RWPE2 (cell line): ENCODE results near the gene ITPKB.
A peak's percentile ranks its signal among the peaks of the same experiment; 100 is the strongest.
"Not testable (repeated sequence)": the region's sequence is repeated elsewhere in the genome, so short reads cannot be mapped to it uniquely, and the experiment has no call there.

Experiments
- ATAC-seq: fragments of 200-7000 bp; cut with Tn5 transposase; 3 replicates; pipeline ENCODE4 v1.9.1; 2021; ENCODE audit warnings: low read depth
- DNase-seq: peaks from one replicate; pipeline ENCODE4 v3.0.0-alpha.2; 2020; ENCODE audit warnings: low spot score
- H3K27ac ChIP-seq: fragments of 450-650 bp; 2 replicates; pipeline ENCODE4 v1.5.1; 2017; ENCODE audit warnings: mild to moderate bottlenecking; ENCODE audit not compliant: poor library complexity, severe bottlenecking
- H3K27me3 ChIP-seq: fragments of 250-450 bp; sonication (Bioruptor Pico); 2 replicates; pipeline ENCODE4 v1.5.1; 2021; ENCODE audit warnings: mild to moderate bottlenecking, moderate library complexity; ENCODE audit not compliant: insufficient read depth, poor library complexity, severe bottlenecking
- H3K36me3 ChIP-seq: fragments of 250-450 bp; sonication (Bioruptor Pico); 2 replicates; pipeline ENCODE4 v1.5.1; 2020; ENCODE audit warnings: low read depth, mild to moderate bottlenecking, moderate library complexity
- H3K4me1 ChIP-seq: fragments of 250-450 bp; sonication (Bioruptor Pico); 2 replicates; pipeline ENCODE4 v1.5.1; 2021; ENCODE audit warnings: mild to moderate bottlenecking, moderate library complexity; ENCODE audit not compliant: insufficient read depth, poor library complexity, severe bottlenecking
- H3K4me3 ChIP-seq: fragments of 250-450 bp; sonication (Bioruptor Pico); 2 replicates; pipeline ENCODE4 v1.5.1; 2021; ENCODE audit warnings: mild to moderate bottlenecking, moderate library complexity; ENCODE audit not compliant: severe bottlenecking
- H3K9me3 ChIP-seq: fragments of 250-450 bp; sonication (Bioruptor Pico); 2 replicates; pipeline ENCODE4 v1.5.1; 2021; ENCODE audit warnings: mild to moderate bottlenecking, moderate library complexity; ENCODE audit not compliant: severe bottlenecking
- CTCF ChIP-seq: fragments of 450-650 bp; IDR thresholded peaks from one replicate; pipeline ENCODE4 v1.5.1; 2017; ENCODE audit warnings: mild to moderate bottlenecking, moderate library complexity; ENCODE audit not compliant: poor library complexity, severe bottlenecking

The ITPKB gene

GRCh38 chr1:226778657-226779058, 39.6 kb upstream of the ITPKB start:
- no peaks in the 10 kb centered on the region for H3K9me3 ChIP-seq
- no peak for TF ChIP-seq CTCF
- peaks cover 2% of the 10 kb centered on the region for H3K4me1 ChIP-seq
- peak; percentile 90 for ATAC-seq
- no peak for DNase-seq
- no peak overlapping the region for H3K27ac ChIP-seq
- no peaks in the 10 kb centered on the region for H3K27me3 ChIP-seq
- no peak overlapping the region for H3K4me3 ChIP-seq
- no peaks in the 10 kb centered on the region for H3K36me3 ChIP-seq

GRCh38 chr1:226776975-226777374, 37.9 kb upstream of the ITPKB start:
- Histone ChIP-seq H3K9me3 (no peaks in the 10 kb centered on the region), H3K4me1 (peaks cover 2% of the 10 kb centered on the region), H3K36me3 (no peaks in the 10 kb centered on the region), H3K4me3 (no peak overlapping the region), H3K27me3 (no peaks in the 10 kb centered on the region), H3K27ac (no peak overlapping the region)
- ATAC-seq (no peak), DNase-seq (no peak)
- no peak for TF ChIP-seq CTCF

- no peaks in the 10 kb centered on the region for H3K27me3 ChIP-seq
Observed at GRCh38 chr1:226776066-226776465, 37.0 kb upstream of the ITPKB start.

GRCh38 chr1:226772446-226773139, 33.5 kb upstream of the ITPKB start:
- Histone ChIP-seq H3K27ac (no peak overlapping the region), H3K4me3 (no peak overlapping the region), H3K4me1 (no peaks in the 10 kb centered on the region), H3K9me3 (no peaks in the 10 kb centered on the region), H3K27me3 (no peaks in the 10 kb centered on the region), H3K36me3 (no peaks in the 10 kb centered on the region)
- ATAC-seq (no peak), DNase-seq (no peak)
- no peak for TF ChIP-seq CTCF

More at GRCh38 chr1:226776066-226776465, 37.0 kb upstream of the ITPKB start:
- DNase-seq (no peak), ATAC-seq (no peak)
- H3K36me3 ChIP-seq = no peaks in the 10 kb centered on the region
- H3K27ac ChIP-seq = no peak overlapping the region
- peaks cover 2% of the 10 kb centered on the region for H3K4me1 ChIP-seq
- no peak overlapping the region for H3K4me3 ChIP-seq
- H3K9me3 ChIP-seq = no peaks in the 10 kb centered on the region
- no peak for TF ChIP-seq CTCF

GRCh38 chr1:226767170-226767569, 28.1 kb upstream of the ITPKB start:
- not testable (repeated sequence) for DNase-seq, H3K4me1 ChIP-seq, ATAC-seq, H3K9me3 ChIP-seq, H3K36me3 ChIP-seq, H3K27ac ChIP-seq, H3K4me3 ChIP-seq, H3K27me3 ChIP-seq
